ENCODE results near the gene OLIG3.

The OLIG3 gene

GRCh38 chr6:137465378-137466009, 28.7 kb downstream of the OLIG3 start:
- DNase-seq = no peak

- no peak for DNase-seq
Measured at GRCh38 chr6:137452333-137452894, 41.8 kb downstream of the OLIG3 start.

GRCh38 chr6:137443901-137444300, 50.3 kb downstream of the OLIG3 start:
- DNase-seq = no peak

All from NCI-H510A treated with DMSO at 0.1 percent for 48 hours (cell line).